C1 segment of cervical spinal cord (tissue), 14 donors: ENCODE results near the gene CDIPT.
A peak's percentile ranks its signal among the peaks of the same experiment; 100 is the strongest.

Source experiments
- DNase-seq, 14 donors: peaks; one replicate each; lab custom pipeline; 2025; lab: John Stamatoyannopoulos, UW

Gene CDIPT

DNA sequence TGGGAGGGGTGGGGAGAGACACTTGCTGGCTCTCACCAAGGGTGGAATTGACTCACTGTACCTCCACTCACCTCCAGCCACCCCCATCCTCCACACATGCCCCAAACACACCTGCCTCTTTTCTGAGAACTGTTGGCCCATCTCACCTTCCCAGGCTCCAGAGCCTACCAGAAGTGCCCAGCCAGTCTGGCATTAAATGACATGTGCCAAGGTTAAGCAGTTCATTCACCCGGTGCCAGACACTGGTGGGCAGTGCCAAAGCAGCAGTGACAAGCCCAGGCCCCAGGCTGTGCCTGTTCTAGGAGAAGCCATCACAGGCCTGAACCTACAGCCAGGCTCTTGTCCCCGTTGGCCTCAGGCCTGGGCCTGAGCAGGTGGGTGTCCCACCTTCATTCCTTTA lies 31.5 kb downstream of the CDIPT start:
- peak in 1 of 14 donors; percentile 83 for DNase-seq

- no peak for DNase-seq
These were observed 32.3 kb downstream of the CDIPT start for GRCh38 chr16:29830774-29831173.

DNA sequence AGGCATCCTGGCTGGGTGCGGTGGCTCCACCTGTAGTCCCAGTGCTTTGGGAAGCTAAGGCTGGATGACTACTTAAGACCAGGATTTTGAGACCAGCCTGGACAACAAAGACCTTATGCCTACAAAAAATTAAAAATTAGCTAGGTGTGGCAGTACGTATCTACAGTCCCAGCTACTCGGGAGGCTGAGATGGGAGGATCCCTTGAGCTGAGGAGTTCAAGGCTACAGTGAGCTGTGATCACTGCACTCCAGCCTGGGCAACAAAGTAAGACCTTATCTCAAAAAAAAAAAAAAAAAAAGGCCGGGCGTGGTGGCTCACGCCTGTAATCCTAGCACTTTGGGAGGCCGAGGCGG lies 36.7 kb downstream of the CDIPT start:
- no peak for DNase-seq

DNA sequence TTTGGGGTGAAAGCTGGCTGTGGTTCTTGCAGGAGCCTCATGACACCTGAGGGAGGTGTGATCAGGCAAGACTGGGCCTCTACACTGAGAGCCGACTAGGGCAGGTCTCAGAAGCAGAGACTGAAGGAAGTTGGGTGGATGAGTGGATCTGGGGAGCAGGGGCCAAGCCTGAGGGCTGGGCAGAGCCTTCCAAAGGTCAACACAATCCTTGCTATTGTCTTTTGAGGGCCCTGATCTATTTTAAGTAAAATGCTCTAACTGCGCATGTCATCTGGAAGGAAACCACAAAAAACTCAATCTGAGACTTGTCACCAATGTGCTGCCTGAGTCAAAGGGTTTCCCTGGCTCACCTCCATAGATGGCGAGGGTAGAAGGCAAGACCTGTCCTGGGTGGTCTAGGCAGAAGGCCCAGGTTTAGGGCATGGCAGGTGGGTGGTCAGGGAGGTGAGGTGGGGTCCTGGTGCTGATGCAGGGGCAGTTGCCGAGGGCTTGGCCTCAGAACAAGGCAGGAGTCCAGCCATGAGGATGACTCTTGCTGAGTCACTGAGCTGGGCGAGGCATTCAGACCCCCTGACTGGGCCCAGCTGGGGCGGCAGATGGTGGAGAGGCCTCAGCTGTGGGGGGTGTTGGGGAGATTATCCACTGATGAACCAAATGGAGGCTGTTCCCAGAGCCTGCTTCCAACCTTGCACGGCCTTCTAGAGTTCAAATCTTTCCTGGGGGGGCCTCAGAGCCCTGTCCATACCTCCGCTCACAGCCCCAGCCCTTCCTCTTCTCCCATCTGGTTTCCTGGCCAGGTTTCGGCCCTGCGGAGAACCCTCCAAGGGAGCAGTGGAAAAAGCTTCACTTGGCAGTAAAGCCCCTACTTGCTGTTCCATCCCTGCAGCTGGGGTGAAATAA lies 37.6 kb downstream of the CDIPT start:
- DNase-seq = peak in 8 of 14 donors; percentile 24 to 99 (median 62)

- no peak for DNase-seq
These were observed 38.4 kb downstream of the CDIPT start for GRCh38 chr16:29824589-29825144.

DNA sequence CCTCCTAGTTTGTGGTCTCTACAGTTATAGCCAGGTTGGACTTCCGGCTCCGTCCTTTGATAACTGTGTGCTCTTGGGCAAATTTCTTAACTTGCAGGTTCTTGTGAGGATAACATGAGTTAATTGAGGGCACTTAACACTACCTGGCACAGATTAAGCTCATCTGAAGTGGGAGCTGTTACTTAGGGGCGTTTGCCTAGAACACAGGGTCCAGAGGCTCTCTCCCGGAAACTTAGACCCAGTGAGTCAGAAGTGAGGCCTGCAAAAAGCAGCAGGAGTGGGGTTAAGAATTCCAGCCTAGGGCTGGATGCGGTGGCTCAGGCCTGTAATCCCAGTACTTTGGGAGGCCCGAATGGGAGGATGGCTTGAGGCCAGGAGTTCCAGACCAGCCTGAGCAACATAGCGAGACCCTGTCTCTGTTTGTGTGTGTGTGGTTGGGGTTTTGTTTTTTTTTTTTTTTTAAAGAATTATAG lies 41.3 kb downstream of the CDIPT start:
- no peak for DNase-seq

- DNase-seq = peak in 2 of 14 donors; percentile 24 to 35
These were observed 42.0 kb downstream of the CDIPT start for GRCh38 chr16:29820730-29821642.

DNA sequence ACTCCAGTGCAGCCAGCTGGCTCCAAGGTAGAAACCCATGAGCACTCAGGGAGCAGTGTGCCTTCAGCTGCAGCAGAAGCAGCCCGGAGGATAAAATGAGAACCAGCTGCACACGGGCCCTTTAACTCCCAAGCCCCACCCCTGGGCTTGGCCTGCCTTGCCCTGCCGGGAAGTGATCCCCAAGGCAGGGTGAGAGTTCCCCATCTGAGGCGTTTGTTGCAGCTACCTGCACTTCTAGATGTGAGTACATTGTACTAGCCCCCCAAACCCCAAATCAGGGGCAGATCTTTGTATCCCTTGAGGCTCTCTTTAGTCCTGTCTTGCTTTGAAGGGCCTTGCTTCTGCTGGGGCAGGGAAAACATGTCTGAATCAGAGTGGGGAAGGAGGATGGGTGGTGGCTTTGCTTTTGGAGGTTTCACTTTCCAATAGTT lies 42.7 kb downstream of the CDIPT start, which contains the start of gene MVP:
Gene MVP (plus strand): TSS at position 192 of the 431 bp plus-strand sequence. CDS start 10,088 bp downstream, outside the sequence.
- DNase-seq = peak in 9 of 14 donors; percentile 21 to 75 (median 38)

- DNase-seq = peak in 1 of 14 donors; percentile 42
These were observed 43.5 kb downstream of the CDIPT start for GRCh38 chr16:29819506-29819905.

DNA sequence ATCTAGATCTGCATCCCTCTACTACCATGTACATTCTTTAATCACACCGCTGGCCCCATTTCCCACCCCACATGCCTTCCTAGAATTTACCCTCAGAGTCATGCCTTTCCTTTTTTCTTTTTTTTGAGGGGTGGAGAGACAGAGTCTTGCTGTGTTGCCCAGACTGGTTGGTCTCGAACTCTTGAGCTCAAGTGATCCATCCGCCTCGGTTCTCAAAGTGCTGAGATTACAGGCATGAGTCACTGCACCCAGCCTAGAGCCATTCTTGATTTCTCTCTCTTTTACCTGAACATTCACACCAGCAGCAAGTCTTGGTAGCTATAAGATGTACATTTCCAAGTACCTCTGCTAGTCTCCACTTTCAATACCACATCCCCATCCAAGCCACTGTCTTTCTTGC lies 44.9 kb downstream of the CDIPT start:
- DNase-seq = no peak

GRCh38 chr16:29816694-29817441 lies 46.2 kb downstream of the CDIPT start:
- DNase-seq = peak in 8 of 14 donors; percentile 57 to 73 (median 64)

GRCh38 chr16:29815793-29816693 lies 47.0 kb downstream of the CDIPT start, which contains the start of gene PAGR1:
Gene PAGR1 (plus strand): TSS chr16:29816152. CDS start chr16:29816526, 374 bp downstream.
- peak; percentile 87 to 99 (median 98) for DNase-seq

- DNase-seq = peak in 4 of 14 donors; percentile 17 to 41 (median 30)
These were observed 47.8 kb downstream of the CDIPT start for GRCh38 chr16:29815032-29815721.

- DNase-seq = peak in 1 of 14 donors; percentile 42
These were observed 48.4 kb downstream of the CDIPT start for GRCh38 chr16:29814592-29814991.

GRCh38 chr16:29813644-29814562 lies 49.1 kb downstream of the CDIPT start:
- peak in 1 of 14 donors; percentile 38 for DNase-seq

GRCh38 chr16:29812754-29813643 lies 50.0 kb downstream of the CDIPT start:
- DNase-seq = peak in 2 of 14 donors; percentile 30 to 69
